ENCODE measurements around the gene RFWD3. TPM values are rescaled to one million over a fixed set of nuclear protein-coding genes. Genes with fewer than 3 reads are reported as not detected.
A peak's percentile ranks its signal among the peaks of the same experiment; 100 is the strongest.

The RFWD3 gene
- total and polyA plus RNA-seq, 2 of the 13 experiments (the other 11 are each of a cell fraction or from before 2014, with no cell fraction given): 23.4 to 62.6 TPM

DNA sequence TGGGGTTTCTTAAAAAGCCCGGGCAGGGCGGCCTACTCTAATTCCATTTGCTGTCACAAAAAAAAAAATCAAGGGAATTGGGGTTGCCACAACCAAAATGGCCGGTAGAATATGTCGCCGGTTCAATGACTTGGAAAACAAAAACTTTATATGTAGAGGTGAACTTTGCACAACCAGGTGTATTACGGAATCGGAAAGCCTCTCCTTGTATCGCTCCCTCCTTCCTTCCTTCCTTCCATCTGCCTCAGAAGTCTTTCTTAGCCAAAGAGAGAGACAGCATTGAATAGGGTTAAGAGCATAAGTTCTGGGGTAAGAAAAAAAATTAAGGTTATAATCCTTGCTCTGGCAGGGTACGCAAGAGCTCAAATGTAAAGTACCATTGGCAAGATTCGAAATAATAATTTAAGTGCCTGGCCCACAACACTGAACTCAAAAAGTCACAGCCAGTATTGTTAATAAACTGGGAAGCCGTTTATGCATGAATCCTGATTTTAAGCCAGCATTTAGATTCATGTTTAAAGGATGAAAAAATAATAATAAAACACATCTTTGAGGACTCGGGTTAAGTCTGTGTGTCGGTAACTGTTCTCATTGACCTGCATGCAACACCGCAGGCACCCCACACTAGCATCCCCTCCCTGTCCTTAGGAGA, 59.2 kb downstream of the RFWD3 start (continued):
- TF ChIP-seq, protein P1, sequence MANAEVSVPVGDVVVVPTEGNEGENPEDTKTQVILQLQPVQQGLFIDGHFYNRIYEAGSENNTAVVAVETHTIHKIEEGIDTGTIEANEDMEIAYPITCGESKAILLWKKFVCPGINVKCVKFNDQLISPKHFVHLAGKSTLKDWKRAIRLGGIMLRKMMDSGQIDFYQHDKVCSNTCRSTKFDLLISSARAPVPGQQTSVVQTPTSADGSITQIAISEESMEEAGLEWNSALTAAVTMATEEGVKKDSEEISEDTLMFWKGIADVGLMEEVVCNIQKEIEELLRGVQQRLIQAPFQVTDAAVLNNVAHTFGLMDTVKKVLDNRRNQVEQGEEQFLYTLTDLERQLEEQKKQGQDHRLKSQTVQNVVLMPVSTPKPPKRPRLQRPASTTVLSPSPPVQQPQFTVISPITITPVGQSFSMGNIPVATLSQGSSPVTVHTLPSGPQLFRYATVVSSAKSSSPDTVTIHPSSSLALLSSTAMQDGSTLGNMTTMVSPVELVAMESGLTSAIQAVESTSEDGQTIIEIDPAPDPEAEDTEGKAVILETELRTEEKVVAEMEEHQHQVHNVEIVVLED (CRISPR knock-in tag; IDR thresholded peaks at IDR 0.05; ENCODE audit: borderline replicate concordance): 0 out of 2 replicates have a peak, but pooled peaks have one; percentile 40
- TF ChIP-seq, protein P2, sequence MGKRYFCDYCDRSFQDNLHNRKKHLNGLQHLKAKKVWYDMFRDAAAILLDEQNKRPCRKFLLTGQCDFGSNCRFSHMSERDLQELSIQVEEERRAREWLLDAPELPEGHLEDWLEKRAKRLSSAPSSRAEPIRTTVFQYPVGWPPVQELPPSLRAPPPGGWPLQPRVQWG (CRISPR knock-in tag; IDR thresholded peaks at IDR 0.05; ENCODE audit: borderline replicate concordance, low read depth): no peak
- TF ChIP-seq, protein P3, sequence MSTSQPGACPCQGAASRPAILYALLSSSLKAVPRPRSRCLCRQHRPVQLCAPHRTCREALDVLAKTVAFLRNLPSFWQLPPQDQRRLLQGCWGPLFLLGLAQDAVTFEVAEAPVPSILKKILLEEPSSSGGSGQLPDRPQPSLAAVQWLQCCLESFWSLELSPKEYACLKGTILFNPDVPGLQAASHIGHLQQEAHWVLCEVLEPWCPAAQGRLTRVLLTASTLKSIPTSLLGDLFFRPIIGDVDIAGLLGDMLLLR (CRISPR knock-in tag; IDR thresholded peaks at IDR 0.05): no peak
- no peak for TF ChIP-seq HIVEP1 (CRISPR knock-in tag; IDR thresholded peaks at IDR 0.05)
- peak; percentile 26; the same call in 1 of the 2 replicates for TF ChIP-seq KDM5A (IDR thresholded peaks at IDR 0.05; ENCODE audit: borderline replicate concordance, low read length)
- TF ChIP-seq HCFC1 (IDR thresholded peaks at IDR 0.05; ENCODE audit: low read depth, low read length): peak; percentile 32; the same call in 1 of the 2 replicates
- TF ChIP-seq, protein P4, sequence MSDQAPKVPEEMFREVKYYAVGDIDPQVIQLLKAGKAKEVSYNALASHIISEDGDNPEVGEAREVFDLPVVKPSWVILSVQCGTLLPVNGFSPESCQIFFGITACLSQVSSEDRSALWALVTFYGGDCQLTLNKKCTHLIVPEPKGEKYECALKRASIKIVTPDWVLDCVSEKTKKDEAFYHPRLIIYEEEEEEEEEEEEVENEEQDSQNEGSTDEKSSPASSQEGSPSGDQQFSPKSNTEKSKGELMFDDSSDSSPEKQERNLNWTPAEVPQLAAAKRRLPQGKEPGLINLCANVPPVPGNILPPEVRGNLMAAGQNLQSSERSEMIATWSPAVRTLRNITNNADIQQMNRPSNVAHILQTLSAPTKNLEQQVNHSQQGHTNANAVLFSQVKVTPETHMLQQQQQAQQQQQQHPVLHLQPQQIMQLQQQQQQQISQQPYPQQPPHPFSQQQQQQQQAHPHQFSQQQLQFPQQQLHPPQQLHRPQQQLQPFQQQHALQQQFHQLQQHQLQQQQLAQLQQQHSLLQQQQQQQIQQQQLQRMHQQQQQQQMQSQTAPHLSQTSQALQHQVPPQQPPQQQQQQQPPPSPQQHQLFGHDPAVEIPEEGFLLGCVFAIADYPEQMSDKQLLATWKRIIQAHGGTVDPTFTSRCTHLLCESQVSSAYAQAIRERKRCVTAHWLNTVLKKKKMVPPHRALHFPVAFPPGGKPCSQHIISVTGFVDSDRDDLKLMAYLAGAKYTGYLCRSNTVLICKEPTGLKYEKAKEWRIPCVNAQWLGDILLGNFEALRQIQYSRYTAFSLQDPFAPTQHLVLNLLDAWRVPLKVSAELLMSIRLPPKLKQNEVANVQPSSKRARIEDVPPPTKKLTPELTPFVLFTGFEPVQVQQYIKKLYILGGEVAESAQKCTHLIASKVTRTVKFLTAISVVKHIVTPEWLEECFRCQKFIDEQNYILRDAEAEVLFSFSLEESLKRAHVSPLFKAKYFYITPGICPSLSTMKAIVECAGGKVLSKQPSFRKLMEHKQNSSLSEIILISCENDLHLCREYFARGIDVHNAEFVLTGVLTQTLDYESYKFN (CRISPR knock-in tag; conservative IDR thresholded peaks at IDR 0.05): 0 out of 2 replicates have a peak, but pooled peaks have one; percentile 2
- TF ChIP-seq ZNF530 (CRISPR knock-in tag; IDR thresholded peaks at IDR 0.05; ENCODE audit: low read depth): no peak
- no peak for TF ChIP-seq GABPA (IDR thresholded peaks at IDR 0.05; ENCODE audit: low read depth, low read length)
- peak; percentile 40; the same call in 1 of the 2 replicates for TF ChIP-seq GABPA (CRISPR knock-in tag; IDR thresholded peaks at IDR 0.05; ENCODE audit: low read depth)
- no peak for TF ChIP-seq ZNF782 (CRISPR knock-in tag; IDR thresholded peaks at IDR 0.05; ENCODE audit: borderline replicate concordance)
- TF ChIP-seq, protein P5, sequence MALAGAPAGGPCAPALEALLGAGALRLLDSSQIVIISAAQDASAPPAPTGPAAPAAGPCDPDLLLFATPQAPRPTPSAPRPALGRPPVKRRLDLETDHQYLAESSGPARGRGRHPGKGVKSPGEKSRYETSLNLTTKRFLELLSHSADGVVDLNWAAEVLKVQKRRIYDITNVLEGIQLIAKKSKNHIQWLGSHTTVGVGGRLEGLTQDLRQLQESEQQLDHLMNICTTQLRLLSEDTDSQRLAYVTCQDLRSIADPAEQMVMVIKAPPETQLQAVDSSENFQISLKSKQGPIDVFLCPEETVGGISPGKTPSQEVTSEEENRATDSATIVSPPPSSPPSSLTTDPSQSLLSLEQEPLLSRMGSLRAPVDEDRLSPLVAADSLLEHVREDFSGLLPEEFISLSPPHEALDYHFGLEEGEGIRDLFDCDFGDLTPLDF (CRISPR knock-in tag; IDR thresholded peaks at IDR 0.05): no peak
- TF ChIP-seq HHEX (CRISPR knock-in tag; IDR thresholded peaks at IDR 0.05): 0 out of 2 replicates have a peak, but pooled peaks have one; percentile 3
- TF ChIP-seq FOXO1 (CRISPR knock-in tag; IDR thresholded peaks at IDR 0.05): no peak
- TF ChIP-seq, protein P6, sequence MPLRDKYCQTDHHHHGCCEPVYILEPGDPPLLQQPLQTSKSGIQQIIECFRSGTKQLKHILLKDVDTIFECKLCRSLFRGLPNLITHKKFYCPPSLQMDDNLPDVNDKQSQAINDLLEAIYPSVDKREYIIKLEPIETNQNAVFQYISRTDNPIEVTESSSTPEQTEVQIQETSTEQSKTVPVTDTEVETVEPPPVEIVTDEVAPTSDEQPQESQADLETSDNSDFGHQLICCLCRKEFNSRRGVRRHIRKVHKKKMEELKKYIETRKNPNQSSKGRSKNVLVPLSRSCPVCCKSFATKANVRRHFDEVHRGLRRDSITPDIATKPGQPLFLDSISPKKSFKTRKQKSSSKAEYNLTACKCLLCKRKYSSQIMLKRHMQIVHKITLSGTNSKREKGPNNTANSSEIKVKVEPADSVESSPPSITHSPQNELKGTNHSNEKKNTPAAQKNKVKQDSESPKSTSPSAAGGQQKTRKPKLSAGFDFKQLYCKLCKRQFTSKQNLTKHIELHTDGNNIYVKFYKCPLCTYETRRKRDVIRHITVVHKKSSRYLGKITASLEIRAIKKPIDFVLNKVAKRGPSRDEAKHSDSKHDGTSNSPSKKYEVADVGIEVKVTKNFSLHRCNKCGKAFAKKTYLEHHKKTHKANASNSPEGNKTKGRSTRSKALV (CRISPR knock-in tag; IDR thresholded peaks at IDR 0.05): peak; percentile 0; the same call in 1 of the 2 replicates
- no peak for TF ChIP-seq CREB1 (IDR thresholded peaks at IDR 0.05)
- TF ChIP-seq CREB1 (CRISPR knock-in tag; IDR thresholded peaks at IDR 0.05): 0 out of 2 replicates have a peak, but pooled peaks have one; percentile 42
- TF ChIP-seq, protein P7, sequence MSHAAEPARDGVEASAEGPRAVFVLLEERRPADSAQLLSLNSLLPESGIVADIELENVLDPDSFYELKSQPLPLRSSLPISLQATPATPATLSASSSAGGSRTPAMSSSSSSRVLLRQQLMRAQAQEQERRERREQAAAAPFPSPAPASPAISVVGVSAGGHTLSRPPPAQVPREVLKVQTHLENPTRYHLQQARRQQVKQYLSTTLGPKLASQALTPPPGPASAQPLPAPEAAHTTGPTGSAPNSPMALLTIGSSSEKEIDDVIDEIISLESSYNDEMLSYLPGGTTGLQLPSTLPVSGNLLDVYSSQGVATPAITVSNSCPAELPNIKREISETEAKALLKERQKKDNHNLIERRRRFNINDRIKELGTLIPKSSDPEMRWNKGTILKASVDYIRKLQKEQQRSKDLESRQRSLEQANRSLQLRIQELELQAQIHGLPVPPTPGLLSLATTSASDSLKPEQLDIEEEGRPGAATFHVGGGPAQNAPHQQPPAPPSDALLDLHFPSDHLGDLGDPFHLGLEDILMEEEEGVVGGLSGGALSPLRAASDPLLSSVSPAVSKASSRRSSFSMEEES (CRISPR knock-in tag; IDR thresholded peaks at IDR 0.05): 0 out of 2 replicates have a peak, but pooled peaks have one; percentile 8
- TF ChIP-seq ZFP1 (CRISPR knock-in tag; IDR thresholded peaks at IDR 0.05): 0 out of 2 replicates have a peak, but pooled peaks have one; percentile 16

Data from HepG2 (cell line).